ENCODE results near the gene SLC35C1. TPM values are rescaled to one million over a fixed set of nuclear protein-coding genes. Genes with fewer than 3 reads are reported as not detected.
A peak's percentile ranks its signal among the peaks of the same experiment; 100 is the strongest.

Gene SLC35C1
- total and polyA plus RNA-seq, 2 of the 13 experiments (the other 11 are each of a cell fraction or from before 2014, with no cell fraction given) = 2.9 to 7.0 TPM

DNA sequence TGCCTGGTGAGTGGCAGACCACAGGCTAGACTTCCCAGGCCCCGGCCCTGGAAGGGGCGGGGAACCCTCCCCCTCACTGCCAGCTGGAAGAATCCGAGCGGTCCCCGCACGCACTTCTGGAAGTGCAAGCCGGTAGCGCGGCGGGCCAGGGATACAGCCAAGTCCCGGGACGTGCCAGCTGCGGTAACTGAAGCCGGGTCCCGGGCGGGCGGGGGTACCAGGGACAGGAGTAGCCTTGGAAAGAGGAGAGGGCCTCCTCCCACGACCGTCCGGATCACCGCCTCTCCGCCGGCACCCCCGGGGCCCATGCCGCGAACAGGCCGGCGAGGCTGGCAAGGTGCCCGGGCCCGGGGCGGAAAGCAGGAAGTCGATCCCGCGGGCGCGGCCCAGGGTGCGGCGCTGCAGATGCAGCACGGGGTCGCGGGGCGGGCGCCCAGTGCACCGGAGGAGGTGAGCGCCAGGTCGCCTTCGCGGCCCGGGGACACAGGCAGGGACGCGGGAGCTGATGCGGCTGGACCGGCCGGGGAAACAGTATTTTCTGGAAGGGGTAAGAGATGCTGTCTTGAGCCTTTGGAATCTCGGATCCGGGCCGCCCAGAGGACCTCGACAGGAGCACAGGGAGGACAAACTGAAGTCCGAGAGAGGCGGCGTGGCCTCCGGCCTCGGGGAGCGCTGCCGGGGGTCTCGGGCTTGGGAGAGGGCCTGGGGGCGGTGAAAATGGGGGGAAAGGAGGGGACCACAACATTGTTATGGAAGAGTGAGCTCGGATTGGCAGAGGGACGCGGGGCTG lies 783 bp upstream of the SLC35C1 start (continued):
- TF ChIP-seq SKIL (CRISPR knock-in tag; IDR thresholded peaks at IDR 0.05; ENCODE audit: borderline replicate concordance) (no peak), GABPA (IDR thresholded peaks at IDR 0.05; ENCODE audit: low read depth, low read length) (peak; percentile 14), GABPA (CRISPR knock-in tag; IDR thresholded peaks at IDR 0.05; ENCODE audit: low read depth) (no peak), ZNF777 (CRISPR knock-in tag; IDR thresholded peaks at IDR 0.05) (peak; percentile 78), ZBTB40 (IDR thresholded peaks at IDR 0.05) (no peak), ZBTB40 (CRISPR knock-in tag; IDR thresholded peaks at IDR 0.05) (0 out of 2 replicates have a peak, but pooled peaks have one; percentile 33), GTF2F1 (IDR thresholded peaks at IDR 0.05; ENCODE audit: low read length) (no peak), ARID4A (CRISPR knock-in tag; IDR thresholded peaks at IDR 0.05; ENCODE audit: borderline replicate concordance) (peak; percentile 38), U2AF2 (IDR thresholded peaks at IDR 0.05; ENCODE audit: low read depth, low read length) (no peak)
- TF ChIP-seq, protein P1, sequence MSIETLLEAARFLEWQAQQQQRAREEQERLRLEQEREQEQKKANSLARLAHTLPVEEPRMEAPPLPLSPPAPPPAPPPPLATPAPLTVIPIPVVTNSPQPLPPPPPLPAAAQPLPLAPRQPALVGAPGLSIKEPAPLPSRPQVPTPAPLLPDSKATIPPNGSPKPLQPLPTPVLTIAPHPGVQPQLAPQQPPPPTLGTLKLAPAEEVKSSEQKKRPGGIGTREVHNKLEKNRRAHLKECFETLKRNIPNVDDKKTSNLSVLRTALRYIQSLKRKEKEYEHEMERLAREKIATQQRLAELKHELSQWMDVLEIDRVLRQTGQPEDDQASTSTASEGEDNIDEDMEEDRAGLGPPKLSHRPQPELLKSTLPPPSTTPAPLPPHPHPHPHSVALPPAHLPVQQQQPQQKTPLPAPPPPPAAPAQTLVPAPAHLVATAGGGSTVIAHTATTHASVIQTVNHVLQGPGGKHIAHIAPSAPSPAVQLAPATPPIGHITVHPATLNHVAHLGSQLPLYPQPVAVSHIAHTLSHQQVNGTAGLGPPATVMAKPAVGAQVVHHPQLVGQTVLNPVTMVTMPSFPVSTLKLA (IDR thresholded peaks at IDR 0.05) = no peak

All from HepG2 (cell line).